Measurements from ENCODE around the gene SLC12A9. TPM values are rescaled to one million over a fixed set of nuclear protein-coding genes. Genes with fewer than 3 reads are reported as not detected.

The SLC12A9 gene
- total RNA-seq, 1 experiment from 2014 or later, result 29.9 TPM

DNA sequence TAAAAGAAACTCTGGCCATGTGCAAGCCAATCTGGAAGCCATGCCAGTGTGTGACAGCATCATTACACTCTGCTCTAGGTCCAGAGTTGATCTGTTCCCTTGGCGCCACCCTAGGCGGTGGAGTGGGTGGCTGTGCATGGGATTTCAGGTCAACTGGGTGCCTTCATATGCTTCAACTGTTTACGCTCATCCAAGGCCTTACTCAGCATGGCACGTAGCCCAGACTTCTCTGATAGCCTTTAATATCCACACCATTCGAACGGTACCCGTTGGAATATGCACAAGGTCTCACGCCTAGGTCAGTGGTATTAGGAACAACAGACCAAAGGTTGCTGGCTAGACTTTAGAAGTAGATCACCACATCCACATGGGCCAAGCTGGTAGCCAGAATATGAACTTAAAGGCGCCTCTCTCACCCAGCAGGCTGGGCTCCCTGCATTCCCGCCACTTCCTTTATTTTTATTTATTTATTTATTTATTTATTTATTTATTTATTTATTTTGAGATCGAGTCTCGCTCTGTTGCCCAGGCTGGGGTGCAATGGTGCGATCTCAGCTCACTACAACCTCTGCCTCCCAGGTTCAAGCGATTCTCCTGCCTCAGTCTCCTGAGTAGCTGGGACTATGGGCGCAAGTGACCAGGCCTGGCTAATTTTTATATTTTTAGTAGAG, 61.8 kb downstream of the SLC12A9 start:
- DNase-seq, result no peak
- Mint-ChIP-seq H3K4me3 (ENCODE audit: low read depth, unreplicated experiment) (no peak overlapping the region), H3K4me1 (ENCODE audit: low read depth, unreplicated experiment) (peaks cover 17% of the 10 kb centered on the region), H3K27ac (ENCODE audit: unreplicated experiment) (no peak overlapping the region), H3K27me3 (ENCODE audit: unreplicated experiment) (no peaks in the 10 kb centered on the region), H3K9me3 (ENCODE audit: low read depth, unreplicated experiment) (no peaks in the 10 kb centered on the region), H3K36me3 (ENCODE audit: insufficient read depth, unreplicated experiment) (peaks cover 9% of the 10 kb centered on the region)
- TF ChIP-seq CTCF (IDR thresholded peaks at IDR 0.05; ENCODE audit: unreplicated experiment), result no peak
- no TSS peak for BruUV-seq (replicated peaks)
- intact Hi-C loops (cut with micrococcal nuclease; ENCODE audit: unreplicated experiment), result no loop called here
- CTCF ChIA-PET, result no interaction called here

DNA sequence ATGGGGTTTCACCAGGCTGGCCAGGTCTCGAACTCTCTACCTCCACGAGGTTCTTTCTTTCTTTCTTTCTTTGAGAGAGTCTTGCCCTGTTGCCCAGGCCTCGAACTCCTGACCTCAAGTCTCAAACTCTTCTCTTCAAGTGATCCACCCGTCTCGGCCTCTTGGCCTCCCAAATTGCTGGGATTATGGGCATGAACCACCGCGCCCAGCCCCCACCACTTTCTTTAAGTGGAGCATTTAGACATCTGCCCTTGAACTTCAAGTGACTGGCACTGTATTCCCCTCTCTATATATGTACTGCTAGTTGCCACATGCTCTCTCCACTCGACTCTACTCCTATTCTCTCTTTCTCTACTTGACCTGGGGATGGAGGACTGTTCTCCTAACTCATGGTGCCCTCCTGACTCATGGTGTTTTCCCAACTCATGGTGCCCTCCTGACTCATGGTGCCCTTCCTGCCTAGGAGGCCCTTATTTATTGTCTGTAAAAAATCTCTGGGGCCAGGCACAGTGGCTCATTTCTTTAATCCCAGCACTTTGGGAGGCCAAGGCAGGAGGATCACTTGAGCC, 62.5 kb downstream of the SLC12A9 start:
- no peak for DNase-seq
- TF ChIP-seq CTCF (IDR thresholded peaks at IDR 0.05; ENCODE audit: unreplicated experiment), result no peak
- CTCF ChIA-PET, result no interaction called here
- Mint-ChIP-seq H3K27ac (ENCODE audit: unreplicated experiment) (no peak overlapping the region), H3K4me3 (ENCODE audit: low read depth, unreplicated experiment) (no peak overlapping the region), H3K36me3 (ENCODE audit: insufficient read depth, unreplicated experiment) (peaks cover 9% of the 10 kb centered on the region), H3K4me1 (ENCODE audit: low read depth, unreplicated experiment) (peaks cover 17% of the 10 kb centered on the region), H3K9me3 (ENCODE audit: low read depth, unreplicated experiment) (no peaks in the 10 kb centered on the region), H3K27me3 (ENCODE audit: unreplicated experiment) (no peaks in the 10 kb centered on the region)
- no TSS peak for BruUV-seq (replicated peaks)
- intact Hi-C loops (cut with micrococcal nuclease; ENCODE audit: unreplicated experiment), result no loop called here

Small RNA genes within 50 kb of the gene (microRNA-seq; reads per million reads assigned to microRNA genes)
- not detected for gene MIR6875

Other genes with a start within 250 kb of the SLC12A9 start
- gene MOSPD3, start 240.2 kb upstream of the SLC12A9 start, total RNA-seq (2022), result 11.7 and 14.6 TPM in 2 replicates
- gene TFR2, start 211.2 kb upstream of the SLC12A9 start, total RNA-seq (2022), result 0.90 and 1.5 TPM in 2 replicates
- gene ACTL6B, start 196.3 kb upstream of the SLC12A9 start, total RNA-seq (2022), result not detected in 2 replicates
- 129 and 134 TPM in 2 replicates for gene GNB2, start 179.0 kb upstream of the SLC12A9 start, total RNA-seq (2022)
- gene GIGYF1, start 158.5 kb upstream of the SLC12A9 start, total RNA-seq (2022), result 29.5 and 30.8 TPM in 2 replicates
- 28.2 and 31.9 TPM in 2 replicates for gene POP7, start 146.6 kb upstream of the SLC12A9 start, total RNA-seq (2022)
- not detected in 2 replicates for gene EPO, start 132.2 kb upstream of the SLC12A9 start, total RNA-seq (2022)
- gene ZAN, start 119.1 kb upstream of the SLC12A9 start, total RNA-seq (2022), result not detected in 2 replicates
- gene EPHB4, start 25.2 kb upstream of the SLC12A9 start, total RNA-seq (2022), result 63.7 and 72.4 TPM in 2 replicates
- gene TRIP6, start 14.7 kb downstream of the SLC12A9 start, total RNA-seq (2022), result 50.0 and 63.5 TPM in 2 replicates
- 151 and 157 TPM in 2 replicates for gene SRRT, start 22.4 kb downstream of the SLC12A9 start, total RNA-seq (2022)
- 3.3 and 4.2 TPM in 2 replicates for gene UFSP1, start 37.0 kb downstream of the SLC12A9 start, total RNA-seq (2022)
- gene ACHE, start 43.2 kb downstream of the SLC12A9 start, total RNA-seq (2022), result 3.2 and 11.3 TPM in 2 replicates
- gene MUC3A, start 96.8 kb downstream of the SLC12A9 start, total RNA-seq (2022), result 6.3 and 12.7 TPM in 2 replicates
- 0.59 and 1.3 TPM in 2 replicates for gene MUC12, start 116.9 kb downstream of the SLC12A9 start, total RNA-seq (2022)
- gene MUC17, start 167.4 kb downstream of the SLC12A9 start, total RNA-seq (2022), result not detected in 2 replicates
- gene TRIM56, start 232.8 kb downstream of the SLC12A9 start, total RNA-seq (2022), result 44.5 and 62.6 TPM in 2 replicates